Fibroblast of the aortic adventitia (primary cell): ENCODE measurements around the gene NAV2. TPM values are rescaled to one million over a fixed set of nuclear protein-coding genes. Genes with fewer than 3 reads are reported as not detected.
"Not testable (repeated sequence)": the region's sequence is repeated elsewhere in the genome, so short reads cannot be mapped to it uniquely, and the experiment has no call there.

Experiments
- DNase-seq: peaks from one replicate; pipeline ENCODE4 v3.0.0-alpha.2; 2010; ENCODE audit warnings: low read depth
- H3K4me3 ChIP-seq: 2 replicates; pipeline ENCODE4 v1.5.1; 2011; ENCODE audit warnings: low read depth, mild to moderate bottlenecking, control low read depth, low read length, moderate library complexity
- total RNA-seq: library from RNA; depleted of rRNA; stranded (reverse); fragments of >200 nt; gene quantifications from 2 replicates; pipeline ENCODE4 v1.2.3, GENCODE V29; 2012; ENCODE audit warnings: low replicate concordance
- TF ChIP-seq, protein P1 (sequence below): IDR thresholded peaks from 2 replicates; pipeline ENCODE4 v1.5.1; 2011; ENCODE audit warnings: mild to moderate bottlenecking, low read length, control low read depth, inconsistent platforms; ENCODE audit not compliant: insufficient read depth

Gene NAV2
- total RNA-seq, 1 donor: 44.6 TPM

DNA sequence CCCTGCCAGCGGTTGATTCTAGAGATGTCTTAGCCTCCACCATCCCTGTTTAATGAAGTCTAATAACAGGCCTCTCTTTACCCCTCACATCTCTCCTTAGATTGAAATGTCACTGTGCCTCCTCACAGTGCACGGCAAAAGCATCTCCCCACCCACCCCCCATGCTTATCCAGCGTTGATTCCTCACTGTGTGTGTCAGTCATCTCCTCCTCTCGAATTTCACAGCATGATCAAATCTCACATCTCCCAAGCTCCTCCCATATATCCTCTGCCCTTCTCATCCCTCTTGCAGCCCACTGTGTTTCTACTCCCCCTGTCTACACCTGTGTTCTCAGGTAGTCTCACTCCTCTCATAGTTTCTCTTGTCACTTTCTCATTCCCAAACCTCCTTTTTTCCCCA lies 363.0 kb downstream of the NAV2 start:
- no peak overlapping the region for H3K4me3 ChIP-seq
- TF ChIP-seq, protein P1, sequence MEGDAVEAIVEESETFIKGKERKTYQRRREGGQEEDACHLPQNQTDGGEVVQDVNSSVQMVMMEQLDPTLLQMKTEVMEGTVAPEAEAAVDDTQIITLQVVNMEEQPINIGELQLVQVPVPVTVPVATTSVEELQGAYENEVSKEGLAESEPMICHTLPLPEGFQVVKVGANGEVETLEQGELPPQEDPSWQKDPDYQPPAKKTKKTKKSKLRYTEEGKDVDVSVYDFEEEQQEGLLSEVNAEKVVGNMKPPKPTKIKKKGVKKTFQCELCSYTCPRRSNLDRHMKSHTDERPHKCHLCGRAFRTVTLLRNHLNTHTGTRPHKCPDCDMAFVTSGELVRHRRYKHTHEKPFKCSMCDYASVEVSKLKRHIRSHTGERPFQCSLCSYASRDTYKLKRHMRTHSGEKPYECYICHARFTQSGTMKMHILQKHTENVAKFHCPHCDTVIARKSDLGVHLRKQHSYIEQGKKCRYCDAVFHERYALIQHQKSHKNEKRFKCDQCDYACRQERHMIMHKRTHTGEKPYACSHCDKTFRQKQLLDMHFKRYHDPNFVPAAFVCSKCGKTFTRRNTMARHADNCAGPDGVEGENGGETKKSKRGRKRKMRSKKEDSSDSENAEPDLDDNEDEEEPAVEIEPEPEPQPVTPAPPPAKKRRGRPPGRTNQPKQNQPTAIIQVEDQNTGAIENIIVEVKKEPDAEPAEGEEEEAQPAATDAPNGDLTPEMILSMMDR: no peak
- DNase-seq: no peak

DNA sequence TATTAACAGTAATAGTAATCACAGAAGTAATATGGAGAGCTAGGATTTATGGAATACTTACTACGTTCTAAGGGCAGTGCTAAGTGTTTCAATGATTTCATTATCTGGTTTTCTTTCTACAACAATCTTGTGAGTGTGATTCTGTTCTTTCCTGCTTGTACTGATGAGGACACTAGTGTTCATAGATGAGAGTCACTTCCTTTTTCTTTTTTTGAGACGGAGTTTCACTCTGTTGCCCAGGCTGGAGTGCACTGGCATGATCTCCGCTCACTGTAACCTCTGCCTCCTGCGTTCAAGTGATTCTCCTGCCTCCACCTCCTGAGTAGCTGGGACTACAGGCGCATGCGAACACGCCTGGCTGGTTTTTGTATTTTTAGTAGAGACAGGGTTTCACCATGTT lies 366.2 kb downstream of the NAV2 start:
- no peak for DNase-seq
- H3K4me3 ChIP-seq: no peak overlapping the region
- TF ChIP-seq, protein P1: no peak

DNA sequence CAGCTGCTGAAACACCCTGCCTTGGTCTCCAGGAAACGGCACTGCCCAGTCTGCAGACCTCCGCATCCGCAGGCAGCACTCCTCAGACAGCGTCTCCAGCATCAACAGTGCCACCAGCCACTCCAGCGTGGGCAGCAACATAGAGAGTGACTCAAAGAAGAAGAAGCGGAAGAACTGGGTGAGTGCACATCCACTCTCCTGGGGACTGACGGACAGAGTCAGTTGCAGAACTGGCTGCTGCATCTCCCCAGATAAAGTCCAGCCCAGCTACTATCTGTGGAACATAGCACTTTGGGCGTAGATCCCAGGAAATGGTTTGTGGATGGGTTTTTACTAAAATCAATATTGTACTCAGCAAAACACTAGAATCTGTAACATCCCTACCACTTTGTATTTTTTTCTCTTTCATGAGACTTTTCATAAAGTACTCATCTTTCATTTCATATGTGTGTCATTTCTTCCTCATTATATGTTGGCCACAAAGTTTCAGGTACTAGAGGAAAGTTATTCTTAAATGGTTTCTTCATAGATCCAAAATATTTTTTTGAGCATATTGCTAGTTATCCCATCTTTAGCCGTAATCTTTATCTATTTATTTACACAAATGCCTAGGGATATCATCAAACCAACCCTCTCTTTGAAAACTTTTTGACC lies 367.5 kb downstream of the NAV2 start:
- no peak overlapping the region for H3K4me3 ChIP-seq
- DNase-seq: no peak
- TF ChIP-seq, protein P1: no peak

DNA sequence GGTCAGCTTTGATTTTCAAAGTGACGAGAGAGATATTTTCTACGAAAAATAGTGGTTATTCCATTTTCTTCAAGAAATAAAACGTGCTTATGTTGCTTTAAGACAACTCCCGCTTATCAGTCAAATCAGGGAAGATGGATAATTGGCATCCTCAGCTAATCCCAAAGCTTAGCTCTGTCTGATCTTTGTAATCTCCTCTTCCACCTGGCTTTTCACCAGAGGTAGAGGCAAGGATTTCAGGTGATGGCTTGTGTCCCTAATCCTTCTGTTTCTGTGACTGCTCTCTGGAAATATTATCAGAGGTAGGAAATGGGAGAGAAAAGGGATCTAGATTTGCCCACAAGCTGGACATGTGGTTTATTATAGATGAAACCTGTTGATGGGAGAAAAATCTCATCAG lies 368.7 kb downstream of the NAV2 start:
- H3K4me3 ChIP-seq: no peak overlapping the region
- DNase-seq: no peak
- TF ChIP-seq, protein P1: no peak

DNA sequence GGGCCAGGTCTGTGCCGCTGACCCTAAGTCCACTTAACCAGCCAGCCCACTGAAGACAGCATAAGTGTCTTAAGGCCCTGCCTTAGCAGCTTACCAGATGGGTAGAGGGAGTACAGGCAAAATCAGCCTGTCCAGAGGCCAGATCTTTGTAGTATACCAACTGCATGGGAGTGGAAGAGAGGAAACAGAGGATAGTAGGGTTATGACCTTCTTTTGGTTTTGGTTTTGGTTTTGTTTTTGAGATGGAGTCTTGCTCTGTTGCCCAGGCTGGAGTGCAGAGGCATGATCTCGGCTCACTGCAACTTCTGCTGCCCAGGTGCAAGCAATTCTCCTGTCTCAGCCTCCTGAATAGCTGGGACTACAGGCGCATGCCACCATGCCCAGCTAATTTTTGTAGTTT lies 371.2 kb downstream of the NAV2 start:
- not testable (repeated sequence) for DNase-seq, H3K4me3 ChIP-seq

DNA sequence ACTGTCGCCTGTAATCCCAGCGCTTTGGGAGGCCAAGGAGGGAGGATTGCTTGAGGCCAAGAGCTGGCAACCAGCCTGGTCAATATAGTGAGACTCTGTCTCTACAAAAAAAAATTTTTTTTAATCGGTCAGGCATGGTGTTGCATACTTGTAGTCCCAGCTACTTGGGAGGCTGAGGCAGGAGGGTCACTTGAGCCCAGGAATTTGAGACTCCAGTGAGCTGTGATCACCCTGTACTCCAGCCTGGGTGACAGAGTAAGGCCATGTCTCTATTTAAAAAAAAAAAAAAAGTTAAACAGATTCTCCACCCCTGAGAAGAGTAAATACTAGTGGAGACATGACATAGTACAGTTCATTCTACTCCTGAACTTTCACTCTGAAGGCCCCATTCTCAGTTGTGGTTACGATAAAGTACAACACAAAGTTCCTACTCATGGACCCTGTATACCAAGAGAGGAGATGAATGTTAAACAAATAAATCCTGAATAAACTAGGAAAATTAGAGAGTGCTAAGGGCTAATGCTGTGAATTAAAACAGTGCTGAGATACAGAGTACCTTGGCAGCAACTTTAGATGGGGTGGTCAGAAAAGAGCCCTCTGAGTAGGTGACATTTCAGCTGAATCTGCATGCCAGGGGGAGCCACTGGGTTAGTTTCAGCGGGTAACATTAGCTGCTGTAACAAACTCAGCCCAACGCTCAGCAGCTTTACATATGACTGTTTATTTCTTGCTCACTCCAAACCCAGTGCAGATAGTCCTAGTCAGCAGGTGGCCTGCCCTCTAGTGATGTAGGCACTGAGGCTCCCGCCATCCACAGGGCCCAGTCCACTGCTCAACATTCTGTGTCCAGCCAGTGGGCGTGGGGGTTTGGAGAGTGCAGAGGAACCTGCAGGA lies 372.5 kb downstream of the NAV2 start:
- H3K4me3 ChIP-seq: no peak overlapping the region
- TF ChIP-seq, protein P1: no peak
- no peak for DNase-seq

DNA sequence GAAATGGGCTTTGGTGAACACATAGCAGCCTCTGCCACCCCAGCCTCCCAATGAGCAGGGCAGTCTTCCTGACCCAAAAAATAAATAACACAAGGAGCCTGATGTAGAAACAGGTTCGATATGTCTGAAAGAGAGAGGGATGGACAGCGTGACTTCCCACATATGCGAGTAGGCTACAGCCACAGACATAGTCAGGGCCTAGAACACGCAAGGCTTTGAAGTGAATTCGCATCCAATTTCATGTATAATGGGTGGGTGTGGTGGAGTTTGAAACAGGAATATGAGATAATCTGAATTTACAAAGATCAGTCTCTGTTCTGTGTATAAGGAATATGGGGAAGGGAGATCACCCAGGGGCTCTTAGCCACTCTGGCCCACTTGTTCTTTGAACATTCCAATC lies 373.3 kb downstream of the NAV2 start:
- TF ChIP-seq, protein P1: no peak
- DNase-seq: no peak
- H3K4me3 ChIP-seq: no peak overlapping the region
